Panc1 (cell line): ENCODE measurements around the gene FRMD1. TPM values are rescaled to one million over a fixed set of nuclear protein-coding genes. Genes with fewer than 3 reads are reported as not detected.

Experiments used
- ATAC-seq: fragments of 200-7000 bp; cut with Tn5 transposase; 2 replicates; pipeline ENCODE4 v1.9.1; 2020; ENCODE audit warnings: mild to moderate bottlenecking, moderate library complexity
- BruUV-seq: library from RNA; stranded (reverse); fragments of 400-500 nt; replicated peaks from 2 replicates; lab custom pipeline; 2021; lab: Mats Ljungman, UMichigan
- CTCF ChIA-PET: fragments of 300-600 bp; sonication (Branson Sonifier 250); formaldehyde crosslinking; loops from one replicate; lab custom pipeline; 2022; ENCODE audit warnings: antibody characterized with exemption; lab: Charles Lee
- POLR2A ChIA-PET: fragments of 300-600 bp; sonication (Branson Sonifier 250); formaldehyde crosslinking; loops from one replicate; lab custom pipeline; 2022; ENCODE audit warnings: antibody characterized with exemption; lab: Charles Lee
- DNase-seq: peaks from one replicate; pipeline ENCODE4 v3.0.0-alpha.2; 2010; ENCODE audit warnings: low read depth, low spot score
- H3K27ac ChIP-seq: 2 replicates; pipeline ENCODE4 v1.5.1; 2011; ENCODE audit warnings: mild to moderate bottlenecking, low read length, inconsistent platforms
- H3K27me3 ChIP-seq: fragments of 200-500 bp; sonication (Bioruptor generic); 2 replicates; pipeline ENCODE4 v1.6.0; 2014; ENCODE audit warnings: low read length, inconsistent platforms; ENCODE audit not compliant: control insufficient read depth, insufficient read depth
- H3K36me3 ChIP-seq: fragments of 200-500 bp; sonication (Bioruptor generic); 2 replicates; pipeline ENCODE4 v1.5.1; 2014; ENCODE audit warnings: inconsistent platforms, mild to moderate bottlenecking, low read length, moderate library complexity; ENCODE audit not compliant: control insufficient read depth, insufficient read depth
- H3K4me1 ChIP-seq: 2 replicates; pipeline ENCODE4 v1.5.1; 2011; ENCODE audit warnings: inconsistent platforms, mild to moderate bottlenecking, low read length, moderate library complexity; ENCODE audit not compliant: control insufficient read depth, insufficient read depth
- H3K4me3 ChIP-seq, 2 experiments: 2 replicates each; pipeline ENCODE4 v1.5.1; 2011 to 2012; ENCODE audit warnings: low read depth in 2 of 2, low read length in 2 of 2, mild to moderate bottlenecking in 2 of 2, inconsistent platforms in 1 of 2, moderate library complexity in 1 of 2
- H3K9me3 ChIP-seq: fragments of 200-500 bp; sonication (Bioruptor generic); 2 replicates; pipeline ENCODE4 v1.5.1; 2014; ENCODE audit warnings: low read depth, mild to moderate bottlenecking, inconsistent platforms, low read length, moderate library complexity; ENCODE audit not compliant: control insufficient read depth, insufficient read depth
- POLR2AphosphoS5 ChIP-seq: IDR thresholded peaks from 2 replicates; pipeline ENCODE4 v1.6.1; 2012; ENCODE audit warnings: mild to moderate bottlenecking, low read depth, low read length, moderate library complexity
- SIN3A ChIP-seq: IDR thresholded peaks from 2 replicates; pipeline ENCODE4 v1.6.1; 2012; ENCODE audit warnings: low read depth, mild to moderate bottlenecking, low read length, moderate library complexity, borderline replicate concordance; ENCODE audit not compliant: insufficient read depth
- TCF7L2 ChIP-seq: IDR thresholded peaks from 2 replicates; pipeline ENCODE4 v1.6.1; 2011; ENCODE audit warnings: mild to moderate bottlenecking, low read depth, low read length, inconsistent platforms
- in situ Hi-C: cut with HindIII; loops from 2 replicates; pipeline ENCODE4 v1.10.0; 2016; ENCODE audit warnings: low sequenced_read_pairs, low pct_unique_long_range_greater_than_20kb
- intact Hi-C: fragments of 100-400 bp; cut with micrococcal nuclease; formaldehyde crosslinking; loops from one replicate; pipeline ENCODE4 v1.10.0; 2022; ENCODE audit not compliant: unreplicated experiment
- total RNA-seq: library from RNA; stranded (reverse); gene quantifications from one replicate; pipeline ENCODE4 v1.2.1, GENCODE V29; 2021; ENCODE audit not compliant: unreplicated experiment
- TF ChIP-seq, protein P1 (sequence below): fragments of 450-650 bp; IDR thresholded peaks from 2 replicates; pipeline ENCODE4 v1.5.1; 2017; ENCODE audit warnings: mild to moderate bottlenecking
- TF ChIP-seq, protein P2 (sequence below), 2 experiments: IDR thresholded peaks; 2 replicates each; pipeline ENCODE4 v1.6.1; 2011 to 2012; ENCODE audit warnings: low read depth in 2 of 2, control low read depth in 1 of 2, low read length in 1 of 2, mild to moderate bottlenecking in 1 of 2, moderate library complexity in 1 of 2; ENCODE audit not compliant: insufficient read depth in 1 of 2

Gene FRMD1
- total RNA-seq, 1 experiment from 2014 or later: 0.15 TPM

DNA sequence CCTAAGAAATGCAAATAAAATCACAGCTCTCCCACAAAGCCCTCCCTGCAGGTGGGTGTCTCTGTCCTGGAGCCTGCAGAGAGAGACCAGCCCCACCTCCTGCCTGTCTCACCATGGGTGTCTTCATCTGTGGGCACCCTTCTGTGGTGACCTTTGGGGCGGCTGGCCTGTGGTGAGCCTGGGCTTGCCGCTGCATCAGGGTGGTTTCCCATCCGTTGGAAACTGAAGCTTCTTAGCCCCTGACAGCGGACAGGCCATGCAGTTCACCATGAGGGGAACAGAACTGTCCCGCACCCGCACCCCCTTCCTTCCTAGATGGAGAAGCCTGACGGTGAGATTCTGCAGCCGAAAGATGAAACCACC lies 42.3 kb upstream of the FRMD1 start:
- no TSS peak for BruUV-seq
- Histone ChIP-seq H3K4me3 (no peak overlapping the region), H3K27ac (no peak overlapping the region), H3K36me3 (no peaks in the 10 kb centered on the region), H3K4me1 (no peaks in the 10 kb centered on the region), H3K27me3 (no peaks in the 10 kb centered on the region), H3K9me3 (no peaks in the 10 kb centered on the region)
- intact Hi-C loops: no loop called here
- ChIA-PET CTCF (no interaction called here), POLR2A (no interaction called here)
- in situ Hi-C loops: no loop called here
- ATAC-seq (no peak), DNase-seq (no peak)
- no peak for TF ChIP-seq TCF7L2

- H3K36me3 ChIP-seq: no peaks in the 10 kb centered on the region
- ChIA-PET POLR2A (no interaction called here), CTCF (no interaction called here)
- TF ChIP-seq, protein P1, sequence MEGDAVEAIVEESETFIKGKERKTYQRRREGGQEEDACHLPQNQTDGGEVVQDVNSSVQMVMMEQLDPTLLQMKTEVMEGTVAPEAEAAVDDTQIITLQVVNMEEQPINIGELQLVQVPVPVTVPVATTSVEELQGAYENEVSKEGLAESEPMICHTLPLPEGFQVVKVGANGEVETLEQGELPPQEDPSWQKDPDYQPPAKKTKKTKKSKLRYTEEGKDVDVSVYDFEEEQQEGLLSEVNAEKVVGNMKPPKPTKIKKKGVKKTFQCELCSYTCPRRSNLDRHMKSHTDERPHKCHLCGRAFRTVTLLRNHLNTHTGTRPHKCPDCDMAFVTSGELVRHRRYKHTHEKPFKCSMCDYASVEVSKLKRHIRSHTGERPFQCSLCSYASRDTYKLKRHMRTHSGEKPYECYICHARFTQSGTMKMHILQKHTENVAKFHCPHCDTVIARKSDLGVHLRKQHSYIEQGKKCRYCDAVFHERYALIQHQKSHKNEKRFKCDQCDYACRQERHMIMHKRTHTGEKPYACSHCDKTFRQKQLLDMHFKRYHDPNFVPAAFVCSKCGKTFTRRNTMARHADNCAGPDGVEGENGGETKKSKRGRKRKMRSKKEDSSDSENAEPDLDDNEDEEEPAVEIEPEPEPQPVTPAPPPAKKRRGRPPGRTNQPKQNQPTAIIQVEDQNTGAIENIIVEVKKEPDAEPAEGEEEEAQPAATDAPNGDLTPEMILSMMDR: no peak
- TF ChIP-seq, protein P2, sequence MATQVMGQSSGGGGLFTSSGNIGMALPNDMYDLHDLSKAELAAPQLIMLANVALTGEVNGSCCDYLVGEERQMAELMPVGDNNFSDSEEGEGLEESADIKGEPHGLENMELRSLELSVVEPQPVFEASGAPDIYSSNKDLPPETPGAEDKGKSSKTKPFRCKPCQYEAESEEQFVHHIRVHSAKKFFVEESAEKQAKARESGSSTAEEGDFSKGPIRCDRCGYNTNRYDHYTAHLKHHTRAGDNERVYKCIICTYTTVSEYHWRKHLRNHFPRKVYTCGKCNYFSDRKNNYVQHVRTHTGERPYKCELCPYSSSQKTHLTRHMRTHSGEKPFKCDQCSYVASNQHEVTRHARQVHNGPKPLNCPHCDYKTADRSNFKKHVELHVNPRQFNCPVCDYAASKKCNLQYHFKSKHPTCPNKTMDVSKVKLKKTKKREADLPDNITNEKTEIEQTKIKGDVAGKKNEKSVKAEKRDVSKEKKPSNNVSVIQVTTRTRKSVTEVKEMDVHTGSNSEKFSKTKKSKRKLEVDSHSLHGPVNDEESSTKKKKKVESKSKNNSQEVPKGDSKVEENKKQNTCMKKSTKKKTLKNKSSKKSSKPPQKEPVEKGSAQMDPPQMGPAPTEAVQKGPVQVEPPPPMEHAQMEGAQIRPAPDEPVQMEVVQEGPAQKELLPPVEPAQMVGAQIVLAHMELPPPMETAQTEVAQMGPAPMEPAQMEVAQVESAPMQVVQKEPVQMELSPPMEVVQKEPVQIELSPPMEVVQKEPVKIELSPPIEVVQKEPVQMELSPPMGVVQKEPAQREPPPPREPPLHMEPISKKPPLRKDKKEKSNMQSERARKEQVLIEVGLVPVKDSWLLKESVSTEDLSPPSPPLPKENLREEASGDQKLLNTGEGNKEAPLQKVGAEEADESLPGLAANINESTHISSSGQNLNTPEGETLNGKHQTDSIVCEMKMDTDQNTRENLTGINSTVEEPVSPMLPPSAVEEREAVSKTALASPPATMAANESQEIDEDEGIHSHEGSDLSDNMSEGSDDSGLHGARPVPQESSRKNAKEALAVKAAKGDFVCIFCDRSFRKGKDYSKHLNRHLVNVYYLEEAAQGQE (IDR thresholded peaks at IDR 0.05; ENCODE audit: insufficient read depth in 1 of 2, low read depth in 2 of 2, low read length in 1 of 2): no peak
- TF ChIP-seq POLR2AphosphoS5 (no peak), TCF7L2 (no peak), SIN3A (no peak)
- no peaks in the 10 kb centered on the region for H3K9me3 ChIP-seq
- no peak for DNase-seq
- no TSS peak for BruUV-seq
- no peak overlapping the region for H3K4me3 ChIP-seq
- in situ Hi-C loops: no loop called here
- intact Hi-C loops: no loop called here
- no peak for ATAC-seq
- no peak overlapping the region for H3K27ac ChIP-seq
- H3K27me3 ChIP-seq: no peaks in the 10 kb centered on the region
- no peaks in the 10 kb centered on the region for H3K4me1 ChIP-seq
Measured at GRCh38 chr6:168120390-168121302, 41.6 kb upstream of the FRMD1 start.

GRCh38 chr6:168119539-168119938 lies 40.5 kb upstream of the FRMD1 start:
- Histone ChIP-seq H3K27me3 (no peaks in the 10 kb centered on the region), H3K9me3 (no peaks in the 10 kb centered on the region), H3K36me3 (no peaks in the 10 kb centered on the region), H3K27ac (no peak overlapping the region), H3K4me1 (no peaks in the 10 kb centered on the region), H3K4me3 (no peak overlapping the region)
- TF ChIP-seq SIN3A (no peak), POLR2AphosphoS5 (no peak)
- TF ChIP-seq, protein P1: no peak
- TF ChIP-seq, protein P2 (IDR thresholded peaks at IDR 0.05; ENCODE audit: insufficient read depth in 1 of 2, low read depth in 2 of 2, low read length in 1 of 2): no peak
- intact Hi-C loops: loop anchor here (5.0 kb wide), 1 partner anchor 212 kb away; no protein-coding TSS in a partner anchor
- ATAC-seq (no peak), DNase-seq (no peak)
- POLR2A ChIA-PET: no interaction called here
- no TSS peak for BruUV-seq
- in situ Hi-C loops: no loop called here
- CTCF ChIA-PET: interaction anchor here (0.7 kb wide), 1 partner anchor 34 kb away, joined by 3 read pairs; no protein-coding TSS in a partner anchor
